GM18868 (cell line): ENCODE data around the gene PCF11.
"Not testable (repeated sequence)": the region's sequence is repeated elsewhere in the genome, so short reads cannot be mapped to it uniquely, and the experiment has no call there.

Experiments
- ATAC-seq: cut with Tn5 transposase; IDR thresholded peaks from one replicate; pipeline ENCODE4 v1.9.1; 2021; ENCODE audit warnings: mild to moderate bottlenecking, moderate library complexity; ENCODE audit not compliant: unreplicated experiment

Gene PCF11

DNA sequence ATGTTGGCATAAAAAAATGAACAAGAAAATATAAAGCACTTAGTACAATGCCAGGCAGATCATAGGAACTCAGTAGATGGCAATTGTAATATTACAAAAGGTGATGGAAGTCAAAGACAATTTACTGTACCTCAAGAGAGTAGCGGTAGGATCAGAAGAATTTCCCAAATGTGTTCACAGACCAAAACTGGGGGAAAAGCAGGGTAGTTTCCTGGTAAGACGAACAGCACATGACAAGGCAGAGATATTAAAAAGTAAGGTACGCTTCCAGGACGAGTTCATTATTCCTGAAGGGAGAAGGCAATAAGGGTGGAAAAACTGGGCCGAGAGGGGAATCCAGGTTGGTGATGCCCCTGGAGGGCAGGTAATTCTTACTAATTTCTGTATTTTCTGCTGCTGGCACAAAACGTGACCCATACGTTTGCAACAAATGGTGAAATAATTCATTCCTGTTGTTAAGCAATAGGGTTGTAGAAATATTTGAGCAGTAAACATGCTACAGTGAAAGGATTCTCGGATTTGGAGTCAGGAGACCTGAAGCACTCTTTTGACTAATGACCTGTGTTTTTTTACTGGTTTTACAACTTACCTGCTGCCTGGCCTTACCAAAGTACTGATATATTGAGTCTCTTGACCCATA lies 35.8 kb downstream of the PCF11 start:
- ATAC-seq: no peak

DNA sequence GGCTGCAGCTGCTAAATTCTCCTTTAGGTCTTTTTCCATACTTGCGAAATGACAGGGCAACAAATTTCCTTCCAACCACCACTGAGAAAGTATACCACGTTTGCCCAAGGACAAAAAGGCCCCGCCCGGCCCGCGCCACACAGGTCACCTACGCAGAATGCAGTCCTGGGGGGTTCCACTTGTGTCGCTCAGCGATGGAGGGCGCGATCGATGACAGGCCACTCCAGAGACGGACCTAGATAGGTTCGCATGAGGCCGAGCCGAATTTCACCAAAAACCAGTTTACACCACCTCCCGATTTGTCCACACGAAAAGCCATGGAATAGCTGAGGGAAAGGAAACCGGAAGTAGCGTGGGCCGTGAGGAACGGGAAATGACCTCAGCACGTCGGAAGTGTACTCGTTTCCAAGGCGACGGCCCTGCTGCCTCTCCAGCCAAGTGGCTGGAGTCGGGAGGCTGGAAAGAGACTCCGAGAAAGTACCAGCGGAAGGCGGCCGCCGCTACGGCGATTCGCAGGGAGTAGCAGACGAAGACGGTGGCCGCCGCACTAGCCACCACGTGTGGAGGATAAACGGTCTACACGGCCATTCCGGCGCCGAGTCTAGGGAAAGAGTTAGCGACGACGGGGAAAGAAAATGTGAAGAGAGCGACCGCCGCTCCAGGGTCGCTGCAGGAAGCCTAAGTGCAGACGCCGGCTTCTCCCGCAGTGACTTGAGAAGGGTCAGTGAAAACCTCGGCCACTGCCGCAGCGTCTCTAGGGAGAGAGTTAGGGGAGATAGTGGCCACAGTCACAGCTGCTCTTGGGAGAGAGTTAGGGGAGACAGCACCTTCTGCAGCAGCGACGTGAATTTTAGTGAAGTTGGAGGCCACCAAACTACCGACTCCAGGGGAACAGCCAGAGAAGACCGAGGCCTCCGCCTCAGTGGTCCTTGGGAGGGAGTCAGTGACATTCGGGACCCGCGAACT lies 36.7 kb downstream of the PCF11 start, which contains the start of gene ANKRD42:
Gene ANKRD42, plus strand, starts transcription at position 398 of the 966 bp plus-strand sequence. CDS start 959 bp downstream, outside the sequence.
- ATAC-seq: peak; percentile 92

DNA sequence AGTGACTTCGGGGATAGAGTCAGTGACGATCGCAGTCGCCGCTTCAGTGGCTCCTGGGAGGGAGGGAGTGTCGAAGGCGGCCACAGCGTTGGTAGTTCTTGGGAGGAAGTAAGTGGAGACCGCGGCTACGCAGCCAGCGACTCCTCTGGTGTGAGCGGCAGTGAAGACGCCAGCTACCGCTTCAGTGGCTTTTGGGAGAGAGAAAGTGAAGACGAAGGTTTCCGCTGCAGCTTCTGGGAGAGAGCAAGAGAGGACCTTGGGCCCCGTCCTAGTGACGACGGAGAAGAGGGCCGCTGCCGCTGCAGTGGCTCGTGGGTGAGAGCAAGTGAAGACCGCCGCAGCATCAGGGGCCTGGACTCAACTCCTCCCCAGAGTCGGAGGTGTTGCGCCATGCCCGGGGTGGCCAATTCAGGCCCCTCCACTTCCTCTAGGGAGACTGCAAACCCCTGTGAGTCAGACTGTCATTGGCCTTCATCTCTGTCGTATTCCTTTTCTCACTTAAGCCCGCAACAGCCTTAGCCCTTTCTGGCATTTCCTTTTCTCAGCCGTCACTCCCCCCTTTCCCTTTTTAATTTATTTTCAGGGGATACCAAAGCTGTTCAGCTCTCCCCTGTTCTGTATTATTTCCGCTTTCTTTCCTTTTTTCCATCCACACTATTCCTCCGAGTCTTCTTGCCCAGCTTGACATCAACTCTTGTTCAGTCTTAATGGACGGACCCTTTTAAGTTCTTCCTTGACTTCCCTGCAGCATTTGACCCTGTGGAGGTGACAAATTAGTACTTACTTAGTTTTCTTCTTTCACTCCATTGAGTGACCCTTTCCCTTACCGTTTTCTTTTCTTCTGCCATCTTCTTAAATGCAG lies 37.6 kb downstream of the PCF11 start:
- peak; percentile 51 for ATAC-seq

DNA sequence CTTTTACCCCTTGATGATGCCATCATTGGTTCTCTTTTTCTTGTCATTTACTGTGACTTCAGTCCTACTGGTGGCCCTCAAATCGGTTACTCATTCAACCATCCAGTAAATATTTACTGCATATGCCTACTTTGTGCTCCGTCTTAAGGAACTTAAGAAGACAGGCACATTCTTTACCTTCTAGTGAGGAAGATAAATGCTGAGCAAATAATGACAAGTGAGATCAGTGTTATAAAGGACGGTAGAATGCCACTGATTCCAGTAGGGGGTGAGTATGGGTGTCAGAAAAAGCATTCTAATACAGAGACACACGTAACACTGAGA lies 38.2 kb downstream of the PCF11 start:
- no peak for ATAC-seq

DNA sequence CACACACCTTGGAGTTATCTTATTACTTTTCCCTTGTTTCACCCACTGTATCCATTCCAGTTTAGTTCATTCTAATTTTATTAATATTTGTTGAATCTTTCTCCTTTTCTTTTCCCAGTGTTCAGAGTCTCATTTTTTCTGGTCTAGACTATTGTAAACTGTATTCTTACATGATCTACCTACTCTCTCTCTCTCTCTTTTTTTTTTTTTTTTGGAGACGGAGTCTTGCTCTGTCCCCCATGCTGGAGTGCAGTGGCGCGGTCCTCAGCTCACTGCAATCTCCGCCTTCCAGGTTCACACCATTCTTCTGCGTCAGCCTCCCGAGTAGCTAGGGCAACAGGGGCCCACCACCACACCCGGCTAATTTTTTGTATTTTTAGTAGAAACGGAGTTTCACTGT lies 38.7 kb downstream of the PCF11 start:
- no peak for ATAC-seq

DNA sequence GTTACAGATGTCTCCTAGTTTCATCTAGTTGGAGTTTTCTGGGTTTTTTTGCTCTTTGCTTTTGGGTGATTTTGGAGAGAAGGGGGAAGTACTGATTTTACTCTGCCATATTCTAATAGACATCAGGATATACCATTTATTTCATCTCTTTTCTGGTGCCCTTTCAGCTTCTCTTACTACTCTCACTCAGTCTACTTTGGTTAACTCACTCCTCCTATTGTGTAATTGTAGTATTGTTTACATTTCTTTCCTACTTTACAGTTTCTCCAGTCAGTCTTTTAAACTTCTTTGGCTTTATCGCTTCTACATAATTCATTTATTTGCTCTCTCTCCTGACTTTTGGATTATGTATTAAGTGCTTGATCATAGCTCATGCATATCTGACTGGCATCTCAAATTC lies 43.1 kb downstream of the PCF11 start:
- no peak for ATAC-seq

DNA sequence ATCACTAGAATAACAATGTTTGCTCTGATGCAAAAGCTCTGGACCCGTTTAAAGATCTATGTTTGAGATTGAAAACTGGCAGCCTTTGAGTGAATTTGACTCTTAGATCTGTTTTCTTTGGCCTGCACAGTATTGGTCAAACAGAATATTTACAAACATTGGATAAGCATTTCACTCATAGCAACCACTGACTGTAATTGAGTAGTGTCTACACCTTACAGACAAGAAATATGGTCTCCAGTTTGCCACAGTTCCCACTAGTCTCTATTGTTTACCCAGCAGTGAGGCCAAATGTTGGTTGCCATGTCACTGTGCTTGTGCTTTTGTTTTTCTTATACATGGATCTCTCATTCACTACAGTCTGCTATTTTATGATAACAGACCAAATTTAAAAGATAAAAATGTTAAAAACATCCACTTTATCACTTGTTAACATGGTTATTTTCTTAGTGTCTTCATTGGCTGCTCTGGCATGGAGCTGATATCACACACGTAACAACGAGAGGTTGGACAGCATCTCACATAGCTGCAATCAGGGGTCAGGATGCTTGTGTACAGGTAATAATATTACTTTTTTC lies 48.8 kb downstream of the PCF11 start:
- ATAC-seq: no peak

DNA sequence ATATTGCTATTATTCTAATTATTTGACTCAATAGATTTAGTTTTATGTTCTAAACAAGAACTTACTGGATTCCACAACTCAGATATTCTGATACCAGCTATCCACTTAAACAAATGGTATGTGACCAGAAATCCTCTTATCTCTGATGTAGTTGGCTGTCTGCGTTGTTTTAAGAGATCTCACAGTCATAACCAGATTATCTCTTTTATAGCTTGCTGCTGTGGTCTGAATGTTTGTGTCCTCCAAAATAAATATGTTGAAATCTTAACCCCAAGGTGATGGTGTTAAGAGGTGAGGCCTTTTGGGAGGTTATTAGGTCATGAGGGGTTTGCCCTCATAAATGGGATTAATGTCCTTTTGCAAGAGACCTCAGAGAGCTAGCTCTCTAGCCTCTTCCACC lies 49.3 kb downstream of the PCF11 start:
- ATAC-seq: no peak

DNA sequence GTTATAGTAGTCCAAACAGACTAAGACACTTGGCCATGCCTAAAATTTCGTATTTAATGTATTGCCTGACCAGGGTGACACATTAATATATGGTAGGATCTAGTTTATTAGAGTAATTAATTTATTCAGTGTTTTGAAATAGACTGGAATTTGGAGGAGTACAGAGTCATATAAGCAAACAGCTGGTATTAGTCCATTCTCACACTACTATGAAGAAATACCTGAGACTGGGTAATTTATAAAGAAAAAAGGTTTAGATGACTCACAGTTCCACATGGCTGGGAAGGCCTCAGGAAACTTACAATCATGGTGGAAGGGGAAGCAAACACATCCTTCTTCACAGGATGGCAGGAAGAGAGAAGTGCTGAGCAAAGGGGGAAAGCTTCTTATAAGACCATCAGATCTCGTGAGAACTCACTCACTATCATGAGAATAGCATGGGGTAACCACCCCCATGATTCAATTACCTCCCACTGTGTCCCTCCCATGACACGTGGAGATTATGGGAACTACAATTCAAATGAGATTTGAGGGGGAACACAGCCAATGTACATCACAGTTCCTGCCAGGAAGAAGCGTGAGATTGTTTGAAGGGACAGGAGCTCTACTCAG lies 49.9 kb downstream of the PCF11 start:
- ATAC-seq: not testable (repeated sequence)

DNA sequence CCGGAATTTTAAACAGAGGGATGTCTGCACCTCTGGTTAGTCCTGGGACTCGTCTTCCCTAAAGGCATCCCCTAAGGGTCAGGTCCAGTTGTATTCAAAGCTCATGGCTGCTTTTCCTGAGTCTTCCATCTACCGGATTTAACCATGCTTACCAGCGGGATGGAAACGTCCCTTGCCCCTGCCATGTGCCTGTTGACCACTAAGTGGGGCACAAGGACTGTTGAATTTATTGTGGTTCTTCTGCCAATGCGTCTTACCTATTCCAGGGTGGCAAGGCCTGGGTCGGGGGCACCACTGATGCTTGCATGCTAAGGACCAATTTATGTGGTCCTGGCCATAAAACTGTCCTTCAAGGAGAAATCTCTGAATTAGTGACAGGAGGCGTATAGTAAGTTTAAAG lies 62.2 kb downstream of the PCF11 start:
- ATAC-seq: no peak

DNA sequence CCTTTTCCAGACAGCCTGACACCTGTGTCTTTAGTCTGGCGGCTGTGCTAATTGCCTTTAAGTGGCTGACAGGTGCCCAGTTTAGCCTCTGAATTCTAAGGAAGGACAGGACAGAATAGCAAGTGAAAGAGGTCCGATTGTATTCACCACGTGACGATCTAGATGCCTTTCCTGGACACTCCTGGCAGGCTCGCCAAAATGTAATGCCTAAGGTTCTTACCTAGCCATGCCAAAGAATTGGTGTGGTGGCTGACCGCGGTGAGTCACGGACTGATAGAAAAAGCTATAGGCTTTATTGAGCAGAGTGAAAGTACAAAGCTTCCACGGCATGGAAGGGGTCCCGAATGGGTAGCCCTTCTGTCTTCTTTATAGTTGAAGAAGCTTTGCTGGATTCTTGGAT lies 63.3 kb downstream of the PCF11 start:
- ATAC-seq: no peak

DNA sequence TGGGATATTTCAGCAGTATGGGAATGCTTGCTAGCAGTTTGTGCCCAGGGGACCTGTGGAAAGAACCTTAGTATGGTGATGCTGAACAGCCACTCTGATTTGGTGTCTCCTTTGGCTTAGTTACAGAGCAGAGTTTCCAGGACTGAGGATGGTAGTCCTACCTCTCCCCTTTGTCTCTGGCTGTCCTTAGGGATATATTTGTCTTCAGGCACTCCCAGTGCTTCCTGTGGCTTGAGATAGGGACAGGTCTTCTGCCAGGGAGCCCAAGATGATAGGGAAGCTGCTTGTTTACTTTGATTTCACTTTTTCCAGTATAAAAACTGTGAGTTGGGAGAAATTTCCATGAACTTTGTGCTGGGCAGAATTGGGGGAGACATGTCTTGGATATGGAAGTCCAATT lies 64.8 kb downstream of the PCF11 start:
- ATAC-seq: no peak

DNA sequence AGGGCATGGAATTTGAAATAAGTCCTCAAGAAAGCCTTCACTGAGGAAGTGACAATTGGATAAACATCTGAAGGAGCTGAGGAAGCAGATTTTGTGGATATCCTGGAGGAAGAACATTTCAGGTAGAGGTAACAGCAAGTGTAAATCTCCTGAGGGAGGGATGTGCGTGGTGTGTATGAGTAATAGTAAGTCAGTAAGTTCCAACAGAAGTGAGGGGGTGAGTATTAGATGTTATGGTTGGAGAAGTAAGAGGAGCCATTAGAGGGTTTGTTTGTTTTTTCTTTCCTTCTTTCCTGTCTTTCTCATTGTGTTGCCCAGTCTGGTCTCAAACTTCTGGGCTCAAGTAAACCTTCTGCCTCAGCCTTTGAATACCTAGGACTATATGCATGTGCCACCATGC lies 65.6 kb downstream of the PCF11 start:
- ATAC-seq: no peak

DNA sequence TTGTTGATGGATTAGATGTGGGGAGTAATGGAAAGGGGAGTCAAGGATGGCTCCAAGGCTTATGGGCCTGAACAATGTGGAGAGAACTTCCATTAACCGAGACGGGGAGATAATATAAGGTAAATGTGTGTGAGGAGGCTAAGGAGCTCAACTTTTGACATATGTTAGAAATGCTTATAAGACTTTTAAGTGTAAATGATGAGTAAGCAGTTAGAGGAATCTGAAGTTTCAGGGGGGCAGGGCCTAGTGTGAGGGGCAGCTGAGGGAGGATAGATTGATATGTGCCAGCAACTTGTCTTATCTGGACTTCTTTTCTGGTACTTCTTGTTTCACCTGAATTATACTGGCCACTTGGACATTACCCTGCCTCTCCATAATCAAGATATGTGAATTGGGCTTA lies 66.5 kb downstream of the PCF11 start:
- ATAC-seq: no peak

DNA sequence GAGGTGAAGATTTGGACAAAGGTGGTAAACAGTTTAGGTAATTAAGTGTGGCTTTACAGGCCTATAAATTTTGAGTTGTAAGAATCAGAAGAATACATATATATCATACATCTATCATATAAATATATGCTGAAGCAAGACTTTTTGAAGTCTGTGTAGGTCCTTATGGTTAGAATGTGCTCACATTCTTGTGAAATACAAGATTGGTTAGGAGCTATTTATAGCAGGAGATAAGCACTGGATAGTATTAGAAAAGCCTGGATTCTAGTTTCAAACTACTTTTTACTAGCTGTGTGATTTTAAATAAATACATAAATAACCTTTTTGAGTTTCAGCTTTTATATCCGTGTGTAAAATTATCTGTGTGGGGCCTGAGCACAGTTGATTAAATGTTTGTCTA lies 78.9 kb downstream of the PCF11 start:
- no peak for ATAC-seq
